Omental fat pad (tissue), 4 donors: ENCODE results near the gene AMPD3. TPM values are rescaled to one million over a fixed set of nuclear protein-coding genes. Genes with fewer than 3 reads are reported as not detected.

Experiments
- ATAC-seq: fragments of 150-250 bp; one replicate; pipeline ENCODE4 v1.9.1; 2016; ENCODE audit warnings: mild to moderate bottlenecking, moderate library complexity; ENCODE audit not compliant: low FRiP score
- DNase-seq: peaks from one replicate; pipeline ENCODE4 v3.0.0-alpha.2; 2019; ENCODE audit warnings: low spot score
- total RNA-seq, 4 donors: library from RNA; depleted of rRNA; stranded (reverse); fragments of >200 nt; gene quantifications; one replicate each; pipeline ENCODE4 v1.1.0, GENCODE V29; 2016
- TF ChIP-seq, protein P1 (sequence below), 3 donors: fragments of 450-650 bp; IDR thresholded peaks; one replicate each; pipeline ENCODE4 v1.5.1; 2016 to 2017; ENCODE audit warnings: antibody characterized with exemption in 3 of 3, mild to moderate bottlenecking in 3 of 3, moderate library complexity in 2 of 3

The AMPD3 gene
- total RNA-seq, 4 donors from 2014 or later, result 4.4 to 43.3 (median 9.9) TPM

- DNase-seq, result peak; percentile 18
These were observed 33.3 kb downstream of the AMPD3 start for GRCh38 chr11:10488121-10488933.

DNA sequence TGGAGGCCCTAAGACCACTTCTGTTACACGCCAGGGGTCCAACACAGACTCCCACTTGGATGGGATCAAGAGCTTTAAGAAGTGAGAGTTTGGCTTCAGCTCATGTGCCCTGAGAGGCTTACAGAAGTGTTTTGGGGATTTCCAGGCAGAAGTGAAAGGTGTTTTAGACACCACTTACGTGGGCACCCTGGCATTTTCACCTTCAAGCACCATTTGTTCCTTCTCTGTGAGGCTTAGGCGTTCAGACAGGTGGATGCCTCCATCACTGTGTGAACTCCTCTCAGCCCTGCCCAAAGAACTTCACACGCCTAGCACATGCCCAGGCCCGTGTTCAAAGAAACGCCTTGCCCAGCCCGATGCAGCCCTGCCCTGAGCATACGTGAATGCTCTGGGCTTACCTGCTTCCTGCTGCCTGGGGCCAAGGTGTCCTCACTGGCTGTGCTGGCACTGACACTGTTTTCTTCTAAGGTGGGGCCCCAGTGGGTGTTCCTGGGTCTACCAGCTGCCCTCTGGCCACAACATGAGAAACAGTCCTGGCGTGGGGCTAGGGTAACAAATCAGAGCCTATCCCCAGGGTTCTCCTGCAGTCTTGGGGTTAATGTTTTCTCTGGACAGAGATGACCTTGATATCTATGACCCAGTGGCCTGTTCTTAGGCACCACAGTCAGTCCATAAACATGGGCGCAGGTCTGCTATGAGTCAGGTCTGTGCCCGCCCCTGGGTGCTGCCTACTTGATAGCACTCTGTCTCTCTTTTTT is 34.0 kb downstream of the AMPD3 start:
- TF ChIP-seq, protein P1, sequence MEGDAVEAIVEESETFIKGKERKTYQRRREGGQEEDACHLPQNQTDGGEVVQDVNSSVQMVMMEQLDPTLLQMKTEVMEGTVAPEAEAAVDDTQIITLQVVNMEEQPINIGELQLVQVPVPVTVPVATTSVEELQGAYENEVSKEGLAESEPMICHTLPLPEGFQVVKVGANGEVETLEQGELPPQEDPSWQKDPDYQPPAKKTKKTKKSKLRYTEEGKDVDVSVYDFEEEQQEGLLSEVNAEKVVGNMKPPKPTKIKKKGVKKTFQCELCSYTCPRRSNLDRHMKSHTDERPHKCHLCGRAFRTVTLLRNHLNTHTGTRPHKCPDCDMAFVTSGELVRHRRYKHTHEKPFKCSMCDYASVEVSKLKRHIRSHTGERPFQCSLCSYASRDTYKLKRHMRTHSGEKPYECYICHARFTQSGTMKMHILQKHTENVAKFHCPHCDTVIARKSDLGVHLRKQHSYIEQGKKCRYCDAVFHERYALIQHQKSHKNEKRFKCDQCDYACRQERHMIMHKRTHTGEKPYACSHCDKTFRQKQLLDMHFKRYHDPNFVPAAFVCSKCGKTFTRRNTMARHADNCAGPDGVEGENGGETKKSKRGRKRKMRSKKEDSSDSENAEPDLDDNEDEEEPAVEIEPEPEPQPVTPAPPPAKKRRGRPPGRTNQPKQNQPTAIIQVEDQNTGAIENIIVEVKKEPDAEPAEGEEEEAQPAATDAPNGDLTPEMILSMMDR (IDR thresholded peaks at IDR 0.05), result no peak
- ATAC-seq (no peak), DNase-seq (peak; percentile 11)

More at GRCh38 chr11:10488121-10488933, 33.3 kb downstream of the AMPD3 start:
- TF ChIP-seq, protein P1 (IDR thresholded peaks at IDR 0.05), result no peak
- no peak for ATAC-seq

DNA sequence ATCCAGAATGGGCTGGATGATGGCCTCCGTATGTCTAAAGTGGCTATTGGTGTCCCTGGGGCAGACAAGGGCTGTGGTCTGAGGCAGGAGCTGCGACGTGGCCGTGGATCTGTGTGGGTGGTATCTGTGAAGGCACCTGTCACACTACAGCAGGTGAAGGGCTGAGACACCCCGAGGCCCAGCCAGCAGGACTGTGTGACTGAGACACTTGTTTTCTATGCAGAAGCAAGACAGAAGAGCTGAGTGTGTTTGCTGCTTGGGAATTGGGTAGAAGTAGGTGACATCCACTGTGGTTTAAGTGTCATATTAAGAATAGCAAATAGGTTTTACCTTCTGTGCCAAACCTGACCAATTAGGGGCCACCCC is 35.0 kb downstream of the AMPD3 start:
- ATAC-seq, result no peak
- DNase-seq, result peak; percentile 20
- TF ChIP-seq, protein P1 (IDR thresholded peaks at IDR 0.05), result no peak

DNA sequence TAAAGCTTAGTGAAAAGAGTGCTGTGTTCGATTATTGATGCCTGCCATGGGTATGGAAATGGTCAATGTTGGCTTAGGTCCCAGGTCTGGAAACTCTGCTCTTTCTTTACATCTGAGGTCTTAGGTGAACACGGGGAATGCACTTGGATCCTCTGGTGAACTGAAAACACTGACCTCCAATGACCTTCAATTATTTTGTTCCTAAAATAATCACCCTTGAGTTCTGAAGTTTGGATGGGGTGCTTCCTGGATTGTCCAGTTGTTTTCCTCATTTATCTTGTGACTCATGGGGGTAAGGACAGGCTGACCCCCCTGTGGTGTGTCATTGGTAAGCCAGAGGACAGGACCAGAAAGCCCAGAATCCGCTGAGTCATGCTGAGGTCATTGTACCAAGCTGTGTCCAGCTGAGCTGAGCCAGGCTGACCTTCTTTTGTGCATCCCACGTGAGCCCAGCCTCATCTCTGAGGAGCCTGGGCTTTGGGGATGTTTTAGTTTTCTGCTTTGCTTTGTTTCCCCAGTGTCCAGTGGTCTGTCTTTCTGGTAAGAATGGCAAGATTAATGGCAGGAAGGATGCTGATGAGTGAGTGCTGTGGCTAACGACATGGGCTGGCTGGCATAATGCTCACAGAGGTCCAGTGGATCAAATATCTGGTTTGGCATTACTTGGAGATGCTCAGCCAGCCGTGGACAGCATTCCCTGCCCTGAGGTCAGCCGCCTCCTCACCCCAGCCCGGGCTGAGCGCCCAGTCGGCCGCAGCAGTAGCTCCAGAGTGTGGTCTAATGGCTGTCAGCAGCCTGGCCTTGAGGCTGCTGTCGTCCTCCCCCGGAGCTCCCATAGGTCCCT is 35.6 kb downstream of the AMPD3 start:
- TF ChIP-seq, protein P1 (IDR thresholded peaks at IDR 0.05), result no peak
- DNase-seq, result peak; percentile 60
- peak; percentile 85 for ATAC-seq

DNA sequence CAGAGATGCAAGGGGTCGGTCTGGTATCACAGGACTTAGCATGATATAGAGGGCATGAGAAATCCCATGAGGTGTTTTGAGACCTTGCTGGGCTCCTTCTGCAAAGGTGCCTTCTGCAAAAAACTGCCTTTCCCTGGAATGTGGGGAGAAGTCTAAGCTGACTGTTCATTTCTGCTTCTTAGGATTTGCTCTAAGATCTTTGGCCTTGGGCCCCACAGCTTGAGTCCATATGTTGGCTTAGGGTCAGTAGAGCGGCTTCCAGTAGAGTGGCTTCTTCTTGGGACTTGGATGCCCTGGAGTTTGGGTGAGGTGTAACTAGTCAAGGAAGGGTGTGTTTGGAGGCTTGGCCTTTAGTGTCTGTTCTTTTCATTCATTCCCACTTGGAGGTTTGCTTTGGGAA is 37.0 kb downstream of the AMPD3 start:
- no peak for DNase-seq
- TF ChIP-seq, protein P1 (IDR thresholded peaks at IDR 0.05), result no peak

GRCh38 chr11:10493041-10493663 is 38.1 kb downstream of the AMPD3 start:
- no peak for DNase-seq
- no peak for ATAC-seq

More for the DNA sequence above, 37.0 kb downstream of the AMPD3 start:
- no peak for ATAC-seq

More at GRCh38 chr11:10493041-10493663, 38.1 kb downstream of the AMPD3 start:
- TF ChIP-seq, protein P1 (IDR thresholded peaks at IDR 0.05), result no peak
